Measurements from ENCODE around the gene NT5DC3. TPM values are rescaled to one million over a fixed set of nuclear protein-coding genes. Genes with fewer than 3 reads are reported as not detected.

The NT5DC3 gene
- total RNA-seq (2022; extraction: Qiagen RNA extraction; ENCODE audit: low read depth) = 6.6 to 9.3 TPM (median 7.8 TPM) in 5 replicates

DNA sequence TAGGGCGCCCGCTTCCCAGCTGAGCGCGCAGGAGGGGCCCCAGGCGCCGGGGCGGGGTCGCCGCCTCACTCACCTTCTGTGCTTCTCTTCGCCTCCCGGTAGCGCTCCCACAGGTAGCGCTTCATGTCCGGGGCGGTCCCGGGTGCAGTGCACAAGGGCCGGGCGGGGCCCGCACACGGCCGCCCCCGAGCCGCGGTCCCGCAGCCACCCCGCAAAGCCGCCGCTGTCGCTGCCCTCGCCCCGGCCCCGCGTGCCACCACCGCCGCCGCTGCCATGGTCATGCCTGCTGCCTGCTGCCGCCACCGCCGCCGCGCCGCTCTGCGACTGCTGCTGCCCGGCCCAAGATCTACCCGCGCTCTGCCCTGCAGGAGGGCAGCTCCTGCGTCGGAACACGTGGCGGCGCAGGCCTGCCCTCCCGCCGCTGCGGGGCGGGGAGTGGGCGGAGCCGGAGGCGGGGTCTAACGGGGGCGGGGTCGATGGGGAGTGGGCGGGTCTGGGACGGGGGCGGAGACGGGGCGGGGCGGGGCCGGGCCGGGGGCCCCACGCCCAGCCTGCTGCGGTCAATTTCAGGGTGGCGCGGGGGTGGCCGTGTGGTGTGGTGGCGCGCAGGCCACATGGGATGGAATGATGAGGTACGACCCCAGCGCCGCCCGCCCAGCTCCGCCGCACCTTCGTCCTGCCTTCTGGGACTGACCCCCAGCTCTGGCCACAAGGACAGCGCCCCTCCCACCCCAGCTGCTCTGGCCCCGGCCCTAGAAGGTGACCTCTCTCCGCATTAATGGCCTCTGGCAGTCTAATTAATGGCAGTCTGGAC lies at the start of gene NT5DC3:
TSS of gene NT5DC3 (minus strand) at position 359 of the 814 bp plus-strand sequence. CDS start at position 281, 78 bp downstream.

Other genes with a start within 250 kb of the NT5DC3 start
- 514 to 721 TPM (median 621 TPM) in 5 replicates for gene HSP90B1, start 89.2 kb upstream of the NT5DC3 start, total RNA-seq (2022; extraction: Qiagen RNA extraction; ENCODE audit: low read depth)
- gene TDG, start 124.6 kb upstream of the NT5DC3 start, total RNA-seq (2022; extraction: Qiagen RNA extraction; ENCODE audit: low read depth) = 20.0 to 35.6 TPM (median 28.3 TPM) in 5 replicates
- gene GLT8D2, start 209.0 kb upstream of the NT5DC3 start, total RNA-seq (2022; extraction: Qiagen RNA extraction; ENCODE audit: low read depth) = 0.18 to 0.74 TPM (median 0.30 TPM) in 4 of 5 replicates, not detected in the other
- 2.8 to 4.9 TPM (median 4.6 TPM) in 5 replicates for gene HCFC2, start 223.3 kb upstream of the NT5DC3 start, total RNA-seq (2022; extraction: Qiagen RNA extraction; ENCODE audit: low read depth)

Data from A549 treated with RU486 at 1 μM for 4 hours (cell line).